Right atrium auricular region (tissue), 2 donors: ENCODE measurements around the gene ASTN2. TPM values are rescaled to one million over a fixed set of nuclear protein-coding genes. Genes with fewer than 3 reads are reported as not detected.

Source experiments
- DNase-seq: peaks from one replicate; pipeline ENCODE4 v3.0.0-alpha.2; 2019; ENCODE audit warnings: low spot score
- H3K27ac ChIP-seq, 2 donors: fragments of 200-600 bp; sonication (generic); 1 replicate in 1 of 2; 2 replicates in 1 of 2; pipeline ENCODE4 v1.5.1; 2016 to 2019
- H3K27me3 ChIP-seq, 2 donors: fragments of 200-600 bp; sonication (generic); one replicate each; pipeline versions ENCODE4 v1.5.1 to v1.6.0; 2017 to 2019
- H3K36me3 ChIP-seq: fragments of 200-600 bp; sonication (generic); one replicate; pipeline ENCODE4 v1.5.1; 2016
- H3K4me1 ChIP-seq, 2 donors: fragments of 200-600 bp; sonication (generic); one replicate each; pipeline versions ENCODE4 v1.5.1 to v1.6.0; 2017 to 2019
- H3K4me3 ChIP-seq, 2 donors: fragments of 200-600 bp; sonication (generic); 1 replicate in 1 of 2; 2 replicates in 1 of 2; pipeline ENCODE4 v1.5.1; 2017 to 2019; ENCODE audit warnings: mild to moderate bottlenecking in 1 of 2, moderate library complexity in 1 of 2
- H3K9me3 ChIP-seq, 2 donors: fragments of 200-600 bp; sonication (generic); one replicate each; pipeline ENCODE4 v1.5.1; 2019
- total RNA-seq, 2 donors: library from RNA; depleted of rRNA; stranded (reverse); fragments of >200 nt; gene quantifications; one replicate each; pipeline ENCODE4 v1.1.0, GENCODE V29; 2016
- TF ChIP-seq, protein P1 (sequence below), 2 donors: fragments of 200-600 bp; sonication (generic); IDR thresholded peaks; one replicate each; pipeline ENCODE4 v1.5.1; 2019; ENCODE audit warnings: antibody characterized with exemption in 2 of 2

The ASTN2 gene
- total RNA-seq, 2 donors from 2014 or later, result 11.1 to 32.2 TPM

DNA sequence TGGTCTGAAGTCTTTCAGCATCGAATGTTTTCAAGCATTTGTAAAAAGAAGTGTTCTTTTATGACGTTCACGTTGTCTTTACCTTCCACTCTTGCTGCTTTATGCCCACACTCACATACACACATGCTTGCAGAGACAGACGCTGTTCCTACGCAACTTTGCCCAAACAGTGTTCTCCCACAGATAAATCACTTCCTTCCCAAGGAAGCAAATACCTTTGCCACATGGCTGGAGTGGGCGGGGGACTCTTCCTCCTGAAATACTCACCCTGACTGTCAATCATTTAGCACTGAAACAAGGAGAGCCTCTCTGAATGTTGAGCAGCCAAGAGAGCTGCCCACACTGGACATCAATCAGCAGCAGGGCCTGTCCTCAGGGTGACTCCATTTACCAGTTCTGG, 22.4 kb upstream of the ASTN2 start:
- no peaks in the 10 kb centered on the region for H3K4me1 ChIP-seq
- no peaks in the 10 kb centered on the region for H3K36me3 ChIP-seq
- DNase-seq, result no peak
- H3K4me3 ChIP-seq, result no peak overlapping the region
- no peaks in the 10 kb centered on the region for H3K27me3 ChIP-seq
- H3K27ac ChIP-seq, result no peak overlapping the region
- H3K9me3 ChIP-seq, result no peaks in the 10 kb centered on the region
- TF ChIP-seq, protein P1, sequence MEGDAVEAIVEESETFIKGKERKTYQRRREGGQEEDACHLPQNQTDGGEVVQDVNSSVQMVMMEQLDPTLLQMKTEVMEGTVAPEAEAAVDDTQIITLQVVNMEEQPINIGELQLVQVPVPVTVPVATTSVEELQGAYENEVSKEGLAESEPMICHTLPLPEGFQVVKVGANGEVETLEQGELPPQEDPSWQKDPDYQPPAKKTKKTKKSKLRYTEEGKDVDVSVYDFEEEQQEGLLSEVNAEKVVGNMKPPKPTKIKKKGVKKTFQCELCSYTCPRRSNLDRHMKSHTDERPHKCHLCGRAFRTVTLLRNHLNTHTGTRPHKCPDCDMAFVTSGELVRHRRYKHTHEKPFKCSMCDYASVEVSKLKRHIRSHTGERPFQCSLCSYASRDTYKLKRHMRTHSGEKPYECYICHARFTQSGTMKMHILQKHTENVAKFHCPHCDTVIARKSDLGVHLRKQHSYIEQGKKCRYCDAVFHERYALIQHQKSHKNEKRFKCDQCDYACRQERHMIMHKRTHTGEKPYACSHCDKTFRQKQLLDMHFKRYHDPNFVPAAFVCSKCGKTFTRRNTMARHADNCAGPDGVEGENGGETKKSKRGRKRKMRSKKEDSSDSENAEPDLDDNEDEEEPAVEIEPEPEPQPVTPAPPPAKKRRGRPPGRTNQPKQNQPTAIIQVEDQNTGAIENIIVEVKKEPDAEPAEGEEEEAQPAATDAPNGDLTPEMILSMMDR (IDR thresholded peaks at IDR 0.05), result no peak

DNA sequence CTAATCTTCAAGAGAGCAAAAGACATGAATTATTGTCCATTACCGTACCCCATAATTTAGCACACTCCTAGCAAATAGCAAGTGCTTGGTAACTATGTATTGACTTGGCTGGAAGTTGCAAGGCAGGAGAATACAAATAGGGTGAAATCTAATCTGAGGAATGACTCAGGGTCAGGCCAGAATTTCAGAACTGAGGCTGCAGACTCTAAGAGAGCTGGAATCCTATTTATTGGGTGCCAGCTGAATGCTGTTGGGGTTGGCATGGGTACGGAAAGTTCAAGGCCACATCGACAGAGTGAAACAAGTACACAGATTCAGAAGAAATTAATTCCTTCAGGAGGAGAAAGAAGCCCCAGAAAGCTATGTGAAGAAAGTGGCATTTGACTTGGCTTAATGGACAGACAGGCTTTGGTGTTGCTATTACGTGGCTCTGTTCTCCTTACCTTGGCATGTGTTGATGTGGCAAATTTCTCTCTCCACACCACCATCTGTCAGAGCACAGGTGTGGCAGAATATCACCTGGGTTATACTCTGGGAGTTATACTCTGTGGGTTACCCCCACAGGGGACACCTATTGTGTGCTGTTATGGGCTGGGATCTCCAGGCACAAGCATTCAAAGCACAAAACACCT, 20.9 kb upstream of the ASTN2 start:
- TF ChIP-seq, protein P1 (IDR thresholded peaks at IDR 0.05), result no peak
- Histone ChIP-seq H3K36me3 (no peaks in the 10 kb centered on the region), H3K27ac (no peak overlapping the region), H3K4me1 (no peaks in the 10 kb centered on the region), H3K4me3 (no peak overlapping the region), H3K9me3 (no peaks in the 10 kb centered on the region), H3K27me3 (no peaks in the 10 kb centered on the region)
- no peak for DNase-seq

DNA sequence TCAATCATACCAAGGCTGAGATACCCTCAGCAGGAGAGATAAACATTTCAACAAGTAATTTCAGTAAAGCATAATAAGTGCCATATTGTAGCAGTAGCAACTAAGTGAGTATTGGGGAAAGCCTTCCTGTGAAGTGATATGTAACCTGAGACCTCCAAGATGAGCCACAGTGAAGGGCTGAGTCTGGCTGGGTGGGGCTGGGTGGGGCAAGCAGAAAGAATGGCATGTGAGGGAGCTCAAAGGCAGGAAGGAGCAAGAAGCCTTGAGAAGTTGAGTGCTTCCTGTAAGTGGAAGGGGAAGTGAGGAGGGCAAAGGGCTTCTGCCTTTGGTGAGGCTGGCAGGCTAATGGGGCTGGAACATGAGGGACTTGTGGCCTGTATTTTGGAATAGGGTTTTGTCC, 19.7 kb upstream of the ASTN2 start:
- H3K4me1 ChIP-seq, result no peaks in the 10 kb centered on the region
- DNase-seq, result no peak
- H3K27me3 ChIP-seq, result no peaks in the 10 kb centered on the region
- H3K9me3 ChIP-seq, result no peaks in the 10 kb centered on the region
- H3K4me3 ChIP-seq, result no peak overlapping the region
- H3K36me3 ChIP-seq, result no peaks in the 10 kb centered on the region
- TF ChIP-seq, protein P1 (IDR thresholded peaks at IDR 0.05), result no peak
- no peak overlapping the region for H3K27ac ChIP-seq

DNA sequence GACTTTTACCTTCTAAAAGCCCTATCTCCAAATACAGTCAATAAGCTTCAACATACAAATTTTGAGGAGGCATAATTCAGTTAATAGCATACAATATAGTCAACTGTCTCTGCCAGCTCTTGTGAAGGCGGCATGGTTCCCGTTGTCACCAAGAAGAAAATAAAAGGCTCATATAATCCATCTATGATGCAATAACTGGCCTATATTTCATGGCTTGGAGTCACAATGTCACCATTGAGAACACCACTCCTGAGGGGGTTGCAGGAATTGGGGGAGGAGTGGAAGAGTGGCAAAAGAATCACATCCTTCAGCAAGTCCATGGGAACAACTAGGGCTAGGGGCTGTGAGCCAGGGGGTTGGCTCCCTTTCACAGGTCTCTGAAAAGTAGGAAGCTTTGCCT, 16.0 kb upstream of the ASTN2 start:
- no peak overlapping the region for H3K27ac ChIP-seq
- TF ChIP-seq, protein P1 (IDR thresholded peaks at IDR 0.05), result no peak

DNA sequence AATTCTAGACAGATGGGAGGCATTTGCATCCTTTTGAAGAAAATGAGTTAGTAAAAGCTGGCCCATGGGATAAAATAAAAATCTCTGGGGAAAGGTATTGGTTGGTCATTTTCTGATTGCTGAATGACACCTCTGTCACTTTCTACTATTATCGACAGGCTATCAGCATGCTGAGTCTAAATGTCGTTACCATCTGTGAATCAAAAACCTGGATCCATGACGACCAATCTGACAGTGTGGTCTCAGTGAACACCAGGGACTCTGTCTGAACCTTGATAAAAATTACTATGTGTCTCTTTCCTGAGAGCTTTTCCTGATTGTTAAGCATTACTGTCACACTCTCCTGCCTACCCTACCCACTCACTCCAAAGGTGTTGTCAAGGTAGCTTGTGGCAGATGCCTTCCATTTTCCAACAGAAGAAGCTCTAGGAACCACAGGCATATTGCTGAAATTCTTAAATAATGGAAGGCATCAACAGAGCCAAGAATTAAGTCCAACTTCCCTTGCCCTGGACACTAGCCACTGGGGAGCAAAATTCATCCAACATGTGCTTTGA, 12.6 kb upstream of the ASTN2 start:
- no peaks in the 10 kb centered on the region for H3K4me1 ChIP-seq
- H3K36me3 ChIP-seq, result no peaks in the 10 kb centered on the region
- no peak overlapping the region for H3K4me3 ChIP-seq
- H3K9me3 ChIP-seq, result no peaks in the 10 kb centered on the region
- H3K27me3 ChIP-seq, result no peaks in the 10 kb centered on the region
- no peak for DNase-seq
- H3K27ac ChIP-seq, result no peak overlapping the region
- TF ChIP-seq, protein P1 (IDR thresholded peaks at IDR 0.05), result no peak

More for the DNA sequence above, 16.0 kb upstream of the ASTN2 start:
- Histone ChIP-seq H3K4me1 (no peaks in the 10 kb centered on the region), H3K9me3 (no peaks in the 10 kb centered on the region), H3K27me3 (no peaks in the 10 kb centered on the region), H3K36me3 (no peaks in the 10 kb centered on the region), H3K4me3 (no peak overlapping the region)
- no peak for DNase-seq

DNA sequence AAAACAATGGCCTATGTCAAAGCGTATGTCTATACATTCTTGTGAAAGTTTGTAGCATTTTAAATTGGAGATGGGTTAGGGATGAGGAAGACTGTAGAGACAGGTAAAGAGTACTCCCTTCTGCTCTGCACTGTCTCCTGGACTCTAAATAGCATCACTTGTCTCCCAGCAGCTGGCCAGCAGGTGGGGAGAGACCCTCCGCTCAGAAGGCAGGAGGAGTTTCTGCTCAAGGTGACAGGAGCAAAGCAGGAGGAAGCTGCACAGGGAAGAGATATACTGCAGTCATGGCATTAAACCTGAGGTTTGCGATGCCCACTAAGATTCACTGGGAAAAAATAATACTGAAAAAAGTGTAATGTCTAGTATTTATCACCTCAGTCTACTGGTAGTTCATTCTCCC, 10.7 kb upstream of the ASTN2 start:
- Histone ChIP-seq H3K36me3 (no peaks in the 10 kb centered on the region), H3K4me1 (no peaks in the 10 kb centered on the region), H3K27ac (no peak overlapping the region), H3K27me3 (no peaks in the 10 kb centered on the region), H3K4me3 (no peak overlapping the region), H3K9me3 (no peaks in the 10 kb centered on the region)
- TF ChIP-seq, protein P1 (IDR thresholded peaks at IDR 0.05), result no peak
- DNase-seq, result no peak
